H1 (cell line): Measurements from ENCODE around the gene RIPK4. TPM values are rescaled to one million over a fixed set of nuclear protein-coding genes. Genes with fewer than 3 reads are reported as not detected.

ENCODE experiments used
- CTCF ChIA-PET: fragments of 300-600 bp; sonication (Branson Sonifier 250); formaldehyde crosslinking; loops from one replicate; lab custom pipeline; 2021; ENCODE audit not compliant: partially characterized antibody; lab: Charles Lee
- POLR2A ChIA-PET: fragments of 300-600 bp; sonication (Branson Sonifier 250); formaldehyde crosslinking; loops from one replicate; lab custom pipeline; 2021; ENCODE audit warnings: inconsistent platforms; ENCODE audit not compliant: partially characterized antibody; lab: Charles Lee
- DNase-seq, 2 experiments: peaks; one replicate each; pipeline versions ENCODE4 v3.0.0 to v3.0.0-alpha.2; 2010 to 2022; ENCODE audit warnings: low spot score in 2 of 2, low read depth in 1 of 2, mixed read lengths in 1 of 2
- FAIRE-seq: peaks from 2 replicates; lab custom pipeline; 2011; peaks lifted over from hg19 to GRCh38; lab: Jason Lieb, UNC
- H2AFZ ChIP-seq: 2 replicates; pipeline ENCODE4 v1.8.1; 2012; ENCODE audit warnings: low read length, inconsistent platforms
- H2AK5ac ChIP-seq: 2 replicates; pipeline ENCODE4 v1.6.1; 2013; ENCODE audit warnings: low read depth, low read length
- H2BK120ac ChIP-seq: replicated peaks from 2 replicates; pipeline ENCODE3; 2013; ENCODE audit warnings: low read depth, low read length, inconsistent platforms
- H2BK12ac ChIP-seq: 2 replicates; pipeline ENCODE4 v1.6.1; 2013; ENCODE audit warnings: low read depth, low read length
- H2BK15ac ChIP-seq: 2 replicates; pipeline ENCODE4 v1.6.1; 2013; ENCODE audit warnings: low read length
- H2BK20ac ChIP-seq: 2 replicates; pipeline ENCODE4 v1.6.1; 2013; ENCODE audit warnings: low read length
- H2BK5ac ChIP-seq: 2 replicates; pipeline ENCODE4 v1.6.1; 2013; ENCODE audit warnings: low read depth, low read length
- H3K14ac ChIP-seq: 2 replicates; pipeline ENCODE4 v1.6.1; 2013; ENCODE audit warnings: inconsistent platforms; ENCODE audit not compliant: insufficient read length
- H3K18ac ChIP-seq: 2 replicates; pipeline ENCODE4 v1.6.1; 2013; ENCODE audit warnings: low read length; ENCODE audit errors: extremely low read depth
- H3K23ac ChIP-seq: 2 replicates; pipeline ENCODE4 v1.6.1; 2013; ENCODE audit warnings: inconsistent platforms; ENCODE audit not compliant: insufficient read length
- H3K23me2 ChIP-seq: 2 replicates; pipeline ENCODE4 v1.6.1; 2013; ENCODE audit warnings: low read depth, low read length
- H3K27ac ChIP-seq: 2 replicates; pipeline ENCODE4 v1.6.1; 2011; ENCODE audit warnings: low read depth, low read length, inconsistent platforms
- H3K27me3 ChIP-seq, 4 experiments: replicated peaks in 1 of 4; 1 replicate in 1 of 4; 2 replicates in 3 of 4; pipeline versions ENCODE4 v1.6.1 to v1.8.1; 2011 to 2013; ENCODE audit warnings: low read length in 3 of 4, mild to moderate bottlenecking in 3 of 4, inconsistent platforms in 2 of 4, mixed read lengths in 2 of 4, moderate library complexity in 1 of 4; ENCODE audit not compliant: control insufficient read depth in 3 of 4, insufficient read depth in 3 of 4; ENCODE audit errors: extremely low read depth in 1 of 4
- H3K36me3 ChIP-seq, 4 experiments: 2 replicates each; pipeline versions ENCODE4 v1.6.1 to v1.8.1; 2011 to 2013; ENCODE audit warnings: mild to moderate bottlenecking in 4 of 4, low read length in 3 of 4, moderate library complexity in 2 of 4, control low read depth in 1 of 4, inconsistent platforms in 1 of 4; ENCODE audit not compliant: insufficient read depth in 4 of 4, control insufficient read depth in 2 of 4
- H3K4ac ChIP-seq: replicated peaks from 2 replicates; pipeline ENCODE3; 2013; ENCODE audit warnings: low read length, low read depth, mixed read lengths, inconsistent platforms; ENCODE audit not compliant: insufficient read length
- H3K4me1 ChIP-seq, 4 experiments: replicated peaks in 1 of 4; 1 replicate in 1 of 4; 2 replicates in 3 of 4; pipeline versions ENCODE4 v1.6.1 to v1.8.1; 2011 to 2013; ENCODE audit warnings: low read length in 3 of 4, inconsistent platforms in 2 of 4, mixed read lengths in 1 of 4; ENCODE audit not compliant: insufficient read depth in 4 of 4, control insufficient read depth in 3 of 4
- H3K4me2 ChIP-seq, 2 experiments: 2 replicates each; pipeline versions ENCODE4 v1.6.1 to v1.8.1; 2011 to 2013; ENCODE audit warnings: low read depth in 2 of 2, low read length in 2 of 2, control low read depth in 1 of 2, inconsistent platforms in 1 of 2, mild to moderate bottlenecking in 1 of 2; ENCODE audit not compliant: insufficient read depth in 1 of 2
- H3K4me3 ChIP-seq, 4 experiments: fragments of 200-600, 300-600 bp in 1 of 4; sonication (generic), shearing (Covaris generic), sonication (Bioruptor Twin) in 1 of 4; 2 replicates each; pipeline versions ENCODE4 v1.5.1 to v1.8.1; 2011 to 2016; ENCODE audit warnings: low read length in 4 of 4, low read depth in 3 of 4, control low read depth in 2 of 4, inconsistent platforms in 2 of 4, mild to moderate bottlenecking in 2 of 4, mixed read lengths in 1 of 4, moderate library complexity in 1 of 4; ENCODE audit not compliant: insufficient read depth in 2 of 4; ENCODE audit errors: extremely low read depth in 1 of 4
- H3K56ac ChIP-seq: replicated peaks from 2 replicates; pipeline ENCODE3; 2013; ENCODE audit warnings: low read depth, mild to moderate bottlenecking, mixed read lengths, low read length, inconsistent platforms; ENCODE audit not compliant: insufficient read length
- H3K79me1 ChIP-seq: 2 replicates; pipeline ENCODE4 v1.6.1; 2013; ENCODE audit warnings: low read depth, low read length, control low read depth
- H3K79me2 ChIP-seq, 2 experiments: 2 replicates each; pipeline versions ENCODE4 v1.6.1 to v1.8.1; 2012 to 2013; ENCODE audit warnings: low read length in 2 of 2, mild to moderate bottlenecking in 2 of 2, inconsistent platforms in 1 of 2; ENCODE audit not compliant: insufficient read depth in 2 of 2, control insufficient read depth in 1 of 2
- H3K9ac ChIP-seq, 4 experiments: replicated peaks in 1 of 4; 1 replicate in 1 of 4; 2 replicates in 3 of 4; pipeline versions ENCODE4 v1.6.1 to v1.8.1; 2011 to 2013; ENCODE audit warnings: low read depth in 3 of 4, low read length in 3 of 4, control low read depth in 2 of 4, mild to moderate bottlenecking in 2 of 4, moderate library complexity in 2 of 4, inconsistent platforms in 1 of 4; ENCODE audit errors: extremely low read depth in 1 of 4
- H3K9me3 ChIP-seq, 2 experiments: 2 replicates each; pipeline versions ENCODE4 v1.6.1 to v1.8.1; 2012 to 2013; ENCODE audit warnings: mild to moderate bottlenecking in 2 of 2, moderate library complexity in 2 of 2, control low read depth in 1 of 2, inconsistent platforms in 1 of 2, low read depth in 1 of 2, low read length in 1 of 2, mixed read lengths in 1 of 2; ENCODE audit not compliant: insufficient read depth in 2 of 2
- H4K20me1 ChIP-seq, 2 experiments: replicated peaks in 1 of 2; 2 replicates each; pipeline versions ENCODE3 to v1.8.1; 2011 to 2013; ENCODE audit warnings: inconsistent platforms in 2 of 2, low read length in 2 of 2, mild to moderate bottlenecking in 1 of 2; ENCODE audit not compliant: insufficient read depth in 2 of 2, control insufficient read depth in 1 of 2
- H4K5ac ChIP-seq: 2 replicates; pipeline ENCODE4 v1.6.1; 2013; ENCODE audit warnings: low read length, low read depth, mixed read lengths, inconsistent platforms; ENCODE audit not compliant: insufficient read length
- H4K8ac ChIP-seq: 2 replicates; pipeline ENCODE4 v1.8.0; 2013; ENCODE audit warnings: mild to moderate bottlenecking, moderate library complexity, low read length, inconsistent platforms; ENCODE audit not compliant: insufficient read depth; ENCODE audit errors: extremely low read depth
- H4K91ac ChIP-seq: replicated peaks from 2 replicates; pipeline ENCODE3; 2013; ENCODE audit warnings: low read length, mixed read lengths, inconsistent platforms; ENCODE audit not compliant: insufficient read length
- CHD2 ChIP-seq: IDR thresholded peaks from 2 replicates; pipeline ENCODE4 v1.6.1; 2012; ENCODE audit warnings: low read length, improper control_type of control experiment
- CTBP2 ChIP-seq: IDR thresholded peaks from 2 replicates; pipeline ENCODE4 v1.7.0; 2011; ENCODE audit warnings: borderline replicate concordance, mild to moderate bottlenecking, moderate library complexity, mixed read lengths, low read length; ENCODE audit not compliant: insufficient read depth, insufficient read length
- GABPA ChIP-seq: IDR thresholded peaks from 2 replicates; pipeline ENCODE4 v1.6.1; 2011; ENCODE audit warnings: mild to moderate bottlenecking, low read length, moderate library complexity, borderline replicate concordance; ENCODE audit not compliant: insufficient read depth
- GTF2F1 ChIP-seq: IDR thresholded peaks from 2 replicates; pipeline ENCODE4 v1.6.1; 2012; ENCODE audit warnings: low read depth, low read length, improper control_type of control experiment, borderline replicate concordance
- JUN ChIP-seq: IDR thresholded peaks from 2 replicates; pipeline ENCODE4 v1.6.1; 2011; ENCODE audit warnings: low read depth, mild to moderate bottlenecking, improper control_type of control experiment, low read length
- NANOG ChIP-seq: IDR thresholded peaks from 2 replicates; pipeline ENCODE4 v1.6.1; 2011; ENCODE audit warnings: low read length, low read depth, mild to moderate bottlenecking, inconsistent platforms; ENCODE audit not compliant: insufficient read depth, poor library complexity, severe bottlenecking
- POLR2AphosphoS5 ChIP-seq: IDR thresholded peaks from 2 replicates; pipeline ENCODE4 v1.6.1; 2011; ENCODE audit warnings: low read depth, low read length
- RXRA ChIP-seq: IDR thresholded peaks from 2 replicates; pipeline ENCODE4 v1.6.1; 2011; ENCODE audit warnings: low read depth, mild to moderate bottlenecking, low read length, moderate library complexity; ENCODE audit not compliant: insufficient read depth
- SIX5 ChIP-seq: IDR thresholded peaks from 2 replicates; pipeline ENCODE4 v1.6.1; 2011; ENCODE audit warnings: mild to moderate bottlenecking, low read depth, low read length
- SRF ChIP-seq: IDR thresholded peaks from 2 replicates; pipeline ENCODE4 v1.6.1; 2011; ENCODE audit warnings: mild to moderate bottlenecking, low read depth, low read length, moderate library complexity
- TAF7 ChIP-seq: optimal IDR thresholded peaks from 2 replicates; pipeline ENCODE3; 2011; ENCODE audit warnings: low read depth, mild to moderate bottlenecking, inconsistent platforms, low read length, moderate library complexity, borderline replicate concordance
- TBP ChIP-seq: IDR thresholded peaks from 2 replicates; pipeline ENCODE4 v1.6.1; 2011; ENCODE audit warnings: low read depth, low read length, improper control_type of control experiment
- YY1 ChIP-seq: IDR thresholded peaks from 2 replicates; pipeline ENCODE4 v1.6.1; 2011; ENCODE audit warnings: low read depth, mild to moderate bottlenecking, low read length
- WGBS, 2 experiments: shearing (Covaris generic) in 1 of 2; methylation state at CpG; one replicate each; pipeline versions ENCODE4 v1.1.6 to v1.1.7; 2013 to 2015; ENCODE audit warnings: low lambda C conversion rate in 2 of 2, mixed read lengths in 2 of 2, inconsistent platforms in 1 of 2, low coverage in 1 of 2, missing lambda C conversion rate in 1 of 2; ENCODE audit not compliant: insufficient replicate concordance in 2 of 2, insufficient coverage in 1 of 2, insufficient read length in 1 of 2; ENCODE audit errors: extremely low coverage in 1 of 2, missing lambda C conversion rate in 1 of 2; 5-methylcytosine and 5-hydroxymethylcytosine counted together
- polyA plus RNA-seq, 7 experiments: library from polyadenylated mRNA; depleted of rRNA in 3 of 7; stranded (reverse) in 5 of 7; unstranded in 2 of 7; fragments of >200 nt in 5 of 7; fragments of 200-250 nt in 2 of 7; gene quantifications; 1 replicate in 5 of 7; 2 replicates in 1 of 7; 4 replicates in 1 of 7; pipeline versions ENCODE4 v1.2.1 to v1.2.3, GENCODE V29; 2011 to 2013; ENCODE audit warnings: missing spikeins in 2 of 7, mixed read lengths in 2 of 7
- total RNA-seq: library from RNA; stranded (reverse); fragmentation: NEBNext Ultra II Directional; extraction: Animal tissue kit (Norgen Biotek cat#: 25700); gene quantifications from 2 replicates; pipeline ENCODE4 v1.2.1, GENCODE V29; 2021
- TF ChIP-seq, protein P1 (sequence below): IDR thresholded peaks from 2 replicates; pipeline ENCODE4 v1.6.1; 2011; ENCODE audit warnings: low read depth, mild to moderate bottlenecking, low read length; ENCODE audit not compliant: insufficient read depth

Gene RIPK4
- total and polyA plus RNA-seq, 2 of the 8 experiments (the other 6 are each of a cell fraction or from before 2014, with no cell fraction given): 2.7 to 5.6 TPM

DNA sequence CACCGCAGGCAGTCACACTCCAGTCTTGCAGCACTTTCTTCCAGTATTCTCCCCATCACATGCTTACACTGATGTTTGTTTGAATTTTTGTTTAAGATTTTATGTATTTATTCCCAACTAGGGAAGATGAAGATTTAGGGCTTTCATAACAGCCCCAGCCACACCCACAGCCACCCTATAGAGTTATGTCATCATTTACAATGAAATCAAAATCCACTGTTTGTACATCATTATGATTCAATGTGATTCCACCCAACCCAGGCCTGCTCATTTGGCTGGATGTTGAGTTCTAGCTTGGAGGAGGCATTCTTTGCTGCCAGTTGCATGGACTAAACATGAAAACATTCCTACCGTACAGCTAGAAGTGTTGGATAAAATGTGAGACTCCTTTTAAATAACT, 35.8 kb downstream of the RIPK4 start:
- no peak overlapping the region for H3K56ac ChIP-seq
- H2AK5ac ChIP-seq: no peak overlapping the region
- H3K4me1 ChIP-seq: peaks cover 0 to 10% (median 4%) of the 10 kb centered on the region in 4 experiments; a peak in 5 of 7 replicates
- no peaks in the 10 kb centered on the region for H4K20me1 ChIP-seq
- DNase-seq: no peak
- H3K18ac ChIP-seq: no peak overlapping the region
- no peak overlapping the region for H2BK15ac ChIP-seq
- no peak overlapping the region for H2BK5ac ChIP-seq
- H3K9ac ChIP-seq: no peak overlapping the region
- no peak overlapping the region for H3K27ac ChIP-seq
- H3K9me3 ChIP-seq: no peaks in the 10 kb centered on the region; a peak in 1 of 4 replicates
- WGBS, 2 experiments: 83% methylated on average over 2 of the region's 2 CpGs; no CpG with 5 or more reads in 1 of the 2 experiments
- no peak overlapping the region for H4K91ac ChIP-seq
- H2BK20ac ChIP-seq: no peak overlapping the region
- H3K79me2 ChIP-seq: no peaks in the 10 kb centered on the region
- no peak overlapping the region for H3K4ac ChIP-seq
- no peak for FAIRE-seq
- POLR2A ChIA-PET: no interaction called here
- CTCF ChIA-PET: interaction anchor here (0.7 to 4.3 kb wide), 2 partner anchors 13 to 47 kb away, joined by 3 to 26 read pairs; no protein-coding TSS in a partner anchor
- H3K14ac ChIP-seq: no peak overlapping the region
- H2BK120ac ChIP-seq: no peak overlapping the region
- H3K23ac ChIP-seq: no peak overlapping the region
- H3K27me3 ChIP-seq: peaks cover 2 to 12% (median 11%) of the 10 kb centered on the region in 4 experiments
- no peak overlapping the region for H3K4me2 ChIP-seq
- no peaks in the 10 kb centered on the region for H3K36me3 ChIP-seq
- H3K23me2 ChIP-seq: peaks cover under 1% of the 10 kb centered on the region; the same call in 1 of the 2 replicates
- no peak overlapping the region for H2AFZ ChIP-seq
- no peak overlapping the region for H3K4me3 ChIP-seq
- H4K5ac ChIP-seq: no peak overlapping the region
- no peak overlapping the region for H4K8ac ChIP-seq
- no peak overlapping the region for H2BK12ac ChIP-seq
- H3K79me1 ChIP-seq: no peaks in the 10 kb centered on the region
- TF ChIP-seq SIX5 (no peak), GABPA (no peak), RXRA (no peak), JUN (no peak), CHD2 (no peak), CTBP2 (no peak), NANOG (no peak), TBP (no peak), YY1 (no peak), SRF (no peak), POLR2AphosphoS5 (no peak), TAF7 (no peak), GTF2F1 (no peak)
- TF ChIP-seq, protein P1, sequence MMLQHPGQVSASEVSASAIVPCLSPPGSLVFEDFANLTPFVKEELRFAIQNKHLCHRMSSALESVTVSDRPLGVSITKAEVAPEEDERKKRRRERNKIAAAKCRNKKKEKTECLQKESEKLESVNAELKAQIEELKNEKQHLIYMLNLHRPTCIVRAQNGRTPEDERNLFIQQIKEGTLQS: no peak
